Measurements from ENCODE around the gene PKNOX1.
"Not testable (repeated sequence)": the region's sequence is repeated elsewhere in the genome, so short reads cannot be mapped to it uniquely, and the experiment has no call there.

PKNOX1 gene, protein sequence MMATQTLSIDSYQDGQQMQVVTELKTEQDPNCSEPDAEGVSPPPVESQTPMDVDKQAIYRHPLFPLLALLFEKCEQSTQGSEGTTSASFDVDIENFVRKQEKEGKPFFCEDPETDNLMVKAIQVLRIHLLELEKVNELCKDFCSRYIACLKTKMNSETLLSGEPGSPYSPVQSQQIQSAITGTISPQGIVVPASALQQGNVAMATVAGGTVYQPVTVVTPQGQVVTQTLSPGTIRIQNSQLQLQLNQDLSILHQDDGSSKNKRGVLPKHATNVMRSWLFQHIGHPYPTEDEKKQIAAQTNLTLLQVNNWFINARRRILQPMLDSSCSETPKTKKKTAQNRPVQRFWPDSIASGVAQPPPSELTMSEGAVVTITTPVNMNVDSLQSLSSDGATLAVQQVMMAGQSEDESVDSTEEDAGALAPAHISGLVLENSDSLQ

DNA sequence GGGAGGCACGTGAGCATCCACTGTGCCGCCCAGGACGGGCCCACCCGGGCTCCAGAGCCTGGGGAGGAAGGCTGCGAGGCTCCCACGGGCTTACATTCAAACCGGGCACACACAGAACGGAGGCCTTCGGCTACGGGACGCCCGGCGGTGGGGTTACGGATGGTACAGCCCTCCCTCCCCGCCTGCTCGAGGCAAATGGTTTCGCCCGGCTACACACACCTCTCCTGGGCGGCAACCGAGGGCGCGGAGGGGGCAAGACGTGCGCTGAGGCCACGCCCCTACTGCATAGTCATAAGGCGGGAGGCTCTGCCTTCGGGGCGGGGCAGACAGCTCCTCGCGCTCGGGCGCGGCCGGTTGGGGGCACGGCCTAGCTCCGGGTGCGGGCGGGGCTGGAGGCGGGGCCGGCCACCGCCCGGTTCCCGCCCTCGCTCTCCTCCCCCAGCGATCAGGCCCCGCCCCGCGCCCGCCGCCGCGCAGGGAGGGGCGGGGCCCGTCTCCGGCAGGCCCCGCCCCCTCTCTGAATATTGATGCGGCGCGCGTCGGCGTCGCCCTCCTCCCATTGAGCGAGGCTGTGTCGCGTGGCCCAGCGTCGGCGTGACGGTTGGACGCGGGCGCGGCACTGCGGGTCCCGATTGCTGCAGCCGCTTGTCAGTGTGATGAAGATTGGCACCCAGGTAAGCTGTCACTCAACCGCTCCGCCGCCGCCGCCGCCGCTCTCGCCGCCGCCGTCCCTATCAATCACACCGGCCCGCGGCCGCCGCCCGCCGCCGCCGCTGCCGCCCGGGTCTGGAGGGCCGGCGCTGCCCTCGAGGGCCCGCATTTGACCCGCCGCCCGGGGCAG lies at the start of gene PKNOX1:
PKNOX1 (plus strand) TSS at position 572 of the 841 bp plus-strand sequence. CDS start 29,820 bp downstream, outside the sequence.
- FAIRE-seq: no peak

DNA sequence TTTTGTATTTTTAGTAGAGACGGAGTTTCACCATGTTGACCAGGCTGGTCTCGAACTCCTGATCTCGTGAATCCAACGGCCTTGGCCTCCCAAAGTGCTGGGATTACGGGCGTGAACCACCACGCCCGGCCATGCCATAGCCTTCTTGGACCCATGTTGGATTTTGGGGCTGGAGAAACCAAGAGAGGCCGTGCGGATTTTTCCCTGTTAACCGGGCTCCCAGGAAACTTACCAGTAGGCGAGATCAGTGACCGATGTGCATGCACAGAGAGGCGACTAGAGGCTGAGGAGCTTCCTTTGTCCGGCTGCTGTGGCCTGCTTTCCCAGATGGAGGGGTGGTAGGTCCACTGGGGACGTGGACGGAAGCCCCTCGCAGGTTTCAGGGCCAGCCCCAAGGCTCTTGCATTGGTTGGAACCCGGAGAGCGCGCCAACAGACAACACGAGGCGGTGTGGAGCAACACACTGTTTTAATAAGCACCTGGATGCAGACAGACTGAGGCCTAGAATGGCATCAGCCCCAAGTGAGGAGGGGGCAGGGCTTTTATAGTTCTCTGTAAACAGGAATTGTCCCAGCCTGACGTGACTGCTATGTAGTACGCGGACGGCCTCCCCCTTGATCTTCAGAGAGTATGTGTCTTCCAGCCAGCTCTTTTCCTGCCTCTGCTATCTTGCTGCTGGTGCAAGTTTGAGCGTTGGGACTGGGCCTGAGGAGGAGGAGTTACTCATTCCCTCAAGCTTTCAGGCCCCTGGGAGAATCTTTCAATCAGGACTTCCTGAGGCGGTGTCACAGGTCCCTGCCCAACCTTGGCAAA lies 49.0 kb upstream of the PKNOX1 start, which contains the start of gene ERVH48-1:
ERVH48-1 (minus strand) TSS at position 517 of the 813 bp plus-strand sequence. CDS start 6,624 bp downstream, outside the sequence.
- no peak for FAIRE-seq

DNA sequence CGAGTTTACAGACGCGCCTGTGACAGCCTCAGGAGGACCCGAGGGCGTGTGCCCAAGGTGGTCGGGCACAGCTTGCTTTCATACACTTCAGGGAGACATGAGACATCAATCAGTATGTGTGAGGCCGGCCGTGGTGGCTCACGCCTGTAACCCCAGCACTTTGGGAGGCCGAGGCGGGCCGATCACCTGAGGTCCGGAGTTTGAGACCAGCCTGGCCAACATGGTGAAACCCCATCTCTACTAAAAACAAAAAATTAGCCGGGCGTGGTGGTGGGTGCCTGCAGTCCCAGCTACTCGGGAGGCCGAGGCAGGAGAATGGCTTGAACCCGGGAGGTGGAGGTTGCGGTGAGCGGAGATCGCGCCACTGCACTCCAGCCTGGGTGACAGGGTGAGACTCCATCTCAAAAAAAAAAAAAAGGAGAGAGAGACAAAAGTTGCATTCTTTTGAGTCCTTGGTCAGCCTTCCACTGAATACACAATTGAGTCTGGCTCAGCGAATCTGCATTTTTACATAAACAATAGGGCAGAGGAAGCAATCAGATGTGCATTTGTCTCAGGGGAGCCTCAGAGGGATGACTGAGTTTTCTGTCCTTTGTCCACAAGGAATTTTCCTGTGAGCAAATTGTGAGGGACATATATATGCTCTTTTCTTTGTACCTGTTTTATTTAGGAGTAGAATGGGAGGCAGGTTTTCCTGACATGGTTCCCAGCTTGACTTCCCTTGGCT lies 46.7 kb upstream of the PKNOX1 start:
- not testable (repeated sequence) for FAIRE-seq

DNA sequence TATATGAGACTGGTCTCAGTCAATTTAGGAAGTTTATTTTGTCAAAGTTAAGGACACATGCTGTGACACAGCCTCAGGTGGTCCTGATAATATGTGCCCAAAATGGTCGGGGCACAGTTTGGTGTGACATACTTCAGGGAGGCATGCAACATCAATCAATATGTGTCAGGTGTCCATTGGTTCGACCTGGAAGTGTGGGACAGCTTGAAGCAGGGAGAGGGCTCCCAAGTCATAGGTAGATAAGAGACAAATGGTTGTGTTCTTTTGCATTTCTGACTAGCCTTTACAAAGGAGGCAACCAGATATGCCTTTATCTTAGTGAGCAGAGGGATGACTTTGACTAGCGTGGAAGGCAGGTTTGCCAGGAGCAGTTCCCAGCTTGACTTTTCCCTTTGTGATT lies 44.4 kb upstream of the PKNOX1 start:
- FAIRE-seq: no peak

DNA sequence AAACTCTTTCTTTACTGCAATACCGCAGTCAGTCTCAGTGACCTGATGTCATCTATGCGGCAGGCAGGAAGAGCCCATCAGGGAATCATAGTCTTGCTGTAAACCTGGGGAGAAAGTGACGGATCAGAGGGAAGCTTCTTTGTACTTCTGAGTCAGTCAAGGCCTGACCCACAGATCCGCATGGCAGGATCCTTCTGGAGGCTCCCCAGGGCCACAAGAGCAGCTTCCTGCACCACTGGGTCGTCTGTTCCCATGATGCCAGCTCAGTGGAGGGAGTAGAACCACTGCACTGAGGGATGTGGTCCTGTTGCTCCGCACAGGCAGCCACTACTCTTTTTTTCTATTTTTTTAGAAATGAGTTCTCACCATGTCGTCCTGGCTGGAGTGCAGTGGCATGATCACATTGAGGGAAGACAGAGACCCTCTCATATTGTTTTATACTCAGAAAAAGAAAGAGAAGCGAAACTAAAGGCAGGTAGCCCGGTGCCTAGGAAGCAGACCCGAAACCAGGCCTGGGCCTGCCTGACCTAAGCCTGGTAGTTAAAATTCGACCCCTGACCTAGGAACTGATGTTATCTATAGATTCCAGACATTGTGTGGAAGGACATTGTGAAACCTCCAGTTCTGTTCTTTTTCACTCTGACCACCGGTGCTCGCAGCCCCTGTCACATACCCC lies 42.7 kb upstream of the PKNOX1 start:
- no peak for FAIRE-seq

DNA sequence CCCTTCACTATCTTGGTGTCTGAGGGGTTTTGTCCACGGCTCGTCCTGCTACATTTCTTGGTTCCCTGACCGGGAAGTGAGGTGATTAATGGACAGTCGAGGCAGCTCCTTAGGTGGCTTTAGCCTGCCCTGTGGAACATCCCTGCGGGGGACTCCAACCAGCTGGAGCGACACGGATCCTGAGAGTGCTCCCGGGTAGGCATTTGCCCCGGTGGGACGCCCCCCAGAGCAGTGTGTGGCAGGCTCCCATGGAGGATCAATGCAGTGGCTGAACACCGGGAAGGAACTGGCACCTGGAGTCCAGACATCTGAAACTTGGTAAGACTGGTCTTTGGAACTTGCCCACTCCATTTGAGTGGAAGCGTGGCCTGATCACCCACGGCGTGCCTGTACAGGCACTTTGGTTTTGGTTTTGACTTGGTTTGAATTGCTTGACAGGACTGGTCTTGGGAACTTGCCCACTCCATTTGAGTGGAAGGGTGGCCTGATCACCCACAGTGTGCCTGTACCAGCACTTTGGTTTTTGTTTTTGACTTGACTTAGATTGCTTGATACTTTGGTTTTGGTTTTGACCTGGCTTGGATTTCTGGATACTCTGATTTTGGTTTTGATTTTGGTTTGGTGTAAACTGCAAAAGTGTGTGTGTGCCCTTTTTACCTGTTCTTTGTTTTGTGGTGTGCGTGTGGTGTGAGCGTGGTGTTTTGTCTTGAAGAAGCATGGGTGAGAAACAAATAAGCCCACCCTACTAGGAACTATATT lies 41.8 kb upstream of the PKNOX1 start:
- FAIRE-seq: not testable (repeated sequence)

DNA sequence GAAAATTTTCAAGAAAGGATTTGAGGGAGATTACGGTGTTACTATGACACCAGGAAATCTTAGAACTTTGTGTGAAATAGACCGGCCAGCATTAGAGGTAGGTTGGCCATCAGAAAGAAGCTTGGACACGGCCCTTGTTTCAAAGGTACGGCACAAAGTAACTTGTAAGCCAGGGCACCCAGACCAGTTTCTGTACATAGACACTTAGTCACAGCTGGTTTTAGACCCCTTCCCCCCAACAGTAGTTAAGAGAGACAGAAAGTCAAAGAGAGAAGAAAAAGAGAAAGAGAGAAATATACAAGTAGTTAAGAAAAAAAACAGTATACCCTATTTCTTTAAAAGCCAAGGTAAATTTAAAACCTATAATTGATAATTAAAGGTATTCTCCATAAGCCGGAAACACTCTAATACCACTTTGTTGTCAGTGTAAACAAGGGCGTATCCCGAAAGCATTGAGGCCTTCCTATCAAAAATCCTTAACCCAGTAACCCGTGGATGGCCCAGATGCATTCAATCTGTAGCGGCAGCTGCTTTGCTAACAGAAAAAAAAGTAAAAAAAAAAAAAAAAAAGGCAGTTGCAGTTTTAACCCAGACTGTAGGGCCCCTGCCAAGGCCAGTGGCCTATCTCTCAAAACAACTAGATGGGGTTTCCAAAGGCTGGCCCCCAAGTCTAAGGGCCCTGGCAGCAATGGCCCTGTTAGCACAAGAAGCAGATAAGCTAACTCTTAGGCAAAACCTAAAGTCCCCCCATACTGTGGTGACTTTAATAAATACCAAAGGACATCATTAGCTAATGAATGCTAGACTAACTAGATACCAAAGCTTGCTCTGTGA lies 41.0 kb upstream of the PKNOX1 start:
- FAIRE-seq: not testable (repeated sequence)

DNA sequence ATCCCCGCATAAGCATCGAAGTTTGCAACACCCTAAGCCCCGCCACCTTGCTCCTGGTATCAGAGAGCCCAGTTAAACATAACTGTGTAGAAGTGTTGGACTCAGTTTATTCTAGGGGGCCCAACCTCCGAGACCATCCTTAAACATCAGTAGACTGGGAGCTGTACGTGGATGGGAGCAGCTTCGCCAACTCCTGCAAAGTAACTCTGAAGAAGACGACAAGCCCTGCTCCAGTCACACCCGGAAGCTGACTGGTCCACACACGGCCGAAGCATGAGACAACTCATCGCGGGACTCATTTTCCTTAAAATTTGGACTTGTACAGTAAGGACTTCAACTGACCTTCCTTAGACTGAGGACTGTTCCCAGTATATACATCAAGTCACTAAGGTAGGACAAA lies 40.4 kb upstream of the PKNOX1 start:
- not testable (repeated sequence) for FAIRE-seq

DNA sequence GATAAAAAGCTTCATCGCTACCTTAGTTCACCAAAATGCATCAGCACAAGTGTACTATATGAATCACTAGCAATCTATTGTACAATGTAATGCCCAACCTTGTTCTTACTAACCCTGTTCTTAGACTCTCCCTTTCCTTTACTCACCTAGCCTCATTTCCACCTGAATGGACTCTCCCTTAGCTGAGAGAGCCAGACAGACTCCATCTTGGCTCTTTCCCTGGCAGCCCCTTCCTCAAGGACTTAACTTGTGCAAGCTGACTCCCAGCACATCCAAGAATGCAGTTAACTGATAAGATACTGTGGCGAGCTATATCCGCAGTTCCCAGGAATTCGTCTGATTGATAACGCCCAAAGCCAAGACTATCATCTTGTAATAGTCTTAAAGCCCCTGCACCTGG lies 38.0 kb upstream of the PKNOX1 start:
- FAIRE-seq: not testable (repeated sequence)

DNA sequence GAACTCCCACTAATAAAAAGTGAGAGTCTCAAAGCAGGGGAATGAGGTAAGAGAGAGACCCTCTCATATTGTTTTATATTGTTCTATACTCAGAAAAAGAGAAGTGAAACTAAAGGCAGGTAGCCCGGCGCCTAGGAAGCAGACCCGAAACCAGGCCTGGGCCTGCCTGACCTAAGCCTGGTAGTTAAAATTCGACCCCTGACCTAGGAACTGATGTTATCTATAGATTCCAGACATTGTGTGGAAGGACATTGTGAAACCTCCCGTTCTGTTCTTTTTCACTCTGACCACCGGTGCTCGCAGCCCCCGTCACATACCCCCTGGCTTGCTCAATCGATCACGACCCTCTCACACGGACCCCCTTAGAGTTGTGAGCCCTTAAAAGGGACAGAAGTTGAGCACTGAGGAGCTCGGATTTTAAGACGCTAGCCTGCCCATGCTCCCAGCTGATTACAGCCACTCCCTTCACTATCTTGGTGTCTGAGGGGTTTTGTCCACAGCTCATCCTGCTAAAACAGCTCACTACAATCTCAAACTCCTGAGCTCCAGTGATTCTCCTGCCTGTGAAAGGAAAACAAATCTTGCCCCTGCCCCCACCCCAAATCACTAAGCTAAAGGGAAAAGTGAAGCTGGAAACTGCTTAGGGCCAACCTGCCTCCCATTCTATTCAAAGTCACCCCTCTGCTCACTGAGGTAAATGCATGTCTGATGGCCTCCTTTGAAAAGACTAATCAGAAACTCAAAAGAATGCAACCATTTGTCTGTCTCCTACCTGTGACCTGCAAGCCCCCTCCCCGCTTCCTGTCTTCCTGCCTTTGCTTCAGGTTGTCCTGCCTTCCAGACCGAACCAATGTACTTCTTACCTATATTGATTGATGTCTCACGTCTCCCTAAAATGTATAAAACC lies 37.1 kb upstream of the PKNOX1 start:
- FAIRE-seq: not testable (repeated sequence)

DNA sequence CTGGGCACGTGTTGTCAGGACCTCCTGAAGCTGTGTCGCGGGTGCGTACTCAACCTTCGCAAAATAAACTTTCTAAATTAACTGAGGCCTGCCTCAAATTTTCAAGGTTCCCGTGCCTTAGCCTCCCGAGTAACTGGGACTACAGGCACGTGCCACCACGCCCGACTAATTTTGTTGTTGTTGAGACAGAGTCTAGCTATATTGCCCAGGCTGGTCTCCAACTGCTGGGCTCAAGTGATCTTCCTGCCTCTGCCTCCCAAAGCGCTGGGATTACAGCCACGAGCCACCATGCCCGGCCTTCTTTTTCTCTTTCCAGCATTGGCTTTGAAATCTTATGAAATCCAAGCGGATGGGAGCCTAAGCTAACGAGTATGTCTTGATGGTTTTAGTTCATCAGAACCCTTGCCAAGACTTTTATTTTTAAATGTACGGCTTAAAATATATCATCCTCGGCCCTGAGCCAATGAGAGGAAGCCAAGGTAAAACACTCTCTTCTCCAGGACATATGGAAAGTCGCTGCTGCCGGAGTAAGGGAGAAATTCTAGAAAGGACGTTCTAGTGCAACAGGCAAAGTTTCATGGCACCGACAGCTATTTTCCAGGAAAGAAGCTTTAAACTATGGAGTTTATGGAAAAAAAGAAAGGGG lies 36.3 kb upstream of the PKNOX1 start:
- no peak for FAIRE-seq

DNA sequence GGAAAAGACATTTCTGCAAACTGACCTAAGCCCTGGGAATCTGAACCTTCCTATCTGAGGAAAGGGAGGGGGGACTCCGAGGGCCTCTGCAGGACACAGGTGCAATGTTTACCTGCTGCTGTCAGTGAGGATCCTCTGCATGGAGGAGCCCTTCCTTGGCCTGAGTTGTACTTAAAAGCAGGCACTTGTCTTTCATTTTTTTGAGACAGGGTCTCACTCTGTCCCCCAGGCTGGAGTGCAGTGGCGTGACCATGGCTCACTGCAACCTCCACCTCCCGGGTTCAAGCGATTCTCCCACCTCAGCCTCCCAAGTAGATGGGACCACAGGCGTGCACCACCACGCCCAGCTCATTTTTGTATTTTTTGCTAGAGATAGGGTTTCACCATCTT lies 35.8 kb upstream of the PKNOX1 start:
- not testable (repeated sequence) for FAIRE-seq

DNA sequence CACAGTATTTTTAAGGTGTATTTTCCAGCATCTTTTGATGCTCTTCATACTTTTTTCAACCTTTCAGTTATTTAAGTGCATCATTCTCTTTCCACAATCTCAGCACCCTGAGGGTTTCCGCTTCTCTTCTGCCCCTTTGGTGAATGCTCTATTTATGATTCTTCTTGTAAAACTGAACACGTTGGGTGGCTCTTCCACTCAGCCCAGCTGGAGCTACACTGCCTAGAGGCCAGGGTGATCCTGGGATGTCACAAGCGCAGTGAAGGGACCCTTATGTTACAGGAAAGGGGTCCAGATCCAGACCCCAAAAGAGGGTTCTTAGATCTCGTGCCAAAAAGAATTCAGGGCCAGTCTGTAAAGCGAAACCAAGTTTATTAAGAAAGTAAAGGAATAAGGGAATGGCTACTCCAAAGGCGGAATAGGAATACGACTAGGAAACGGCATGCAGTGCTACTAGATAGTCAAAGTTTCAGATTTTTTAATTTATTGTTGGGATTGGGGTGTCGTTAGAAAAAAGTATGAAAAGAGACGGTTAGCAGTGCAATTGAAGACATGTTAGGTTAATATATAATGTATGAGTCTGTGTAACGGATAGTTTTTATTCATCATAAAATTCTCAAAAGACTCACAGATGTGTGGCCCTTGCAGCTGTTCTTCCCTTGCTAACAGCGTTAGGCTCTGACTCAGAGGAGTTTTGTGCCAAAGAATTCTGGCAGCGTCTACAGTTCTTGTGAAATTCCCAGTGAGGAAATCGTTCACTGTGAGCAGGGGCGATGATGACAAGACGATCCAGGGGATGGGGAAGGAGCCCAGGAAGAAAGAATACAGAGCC lies 34.6 kb upstream of the PKNOX1 start:
- FAIRE-seq: no peak

DNA sequence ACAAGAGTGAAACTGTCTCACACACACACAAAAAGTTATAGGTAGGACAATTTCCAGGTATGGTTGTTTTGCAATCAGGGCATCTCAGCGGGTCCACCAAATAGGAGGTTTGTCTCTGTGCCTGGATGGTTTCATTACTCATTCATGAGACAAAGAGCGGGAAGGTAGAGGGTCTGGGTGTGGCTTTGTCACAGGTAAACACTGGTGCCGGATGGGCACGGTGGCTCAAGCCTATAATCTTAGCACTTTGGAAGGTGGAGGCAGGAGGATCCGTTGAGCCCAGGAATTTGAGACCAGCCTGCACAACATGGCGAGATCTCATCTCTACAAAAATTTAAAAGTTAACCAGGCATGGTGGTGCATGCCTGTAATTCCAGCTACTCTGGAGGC lies 32.7 kb upstream of the PKNOX1 start:
- FAIRE-seq: no peak

DNA sequence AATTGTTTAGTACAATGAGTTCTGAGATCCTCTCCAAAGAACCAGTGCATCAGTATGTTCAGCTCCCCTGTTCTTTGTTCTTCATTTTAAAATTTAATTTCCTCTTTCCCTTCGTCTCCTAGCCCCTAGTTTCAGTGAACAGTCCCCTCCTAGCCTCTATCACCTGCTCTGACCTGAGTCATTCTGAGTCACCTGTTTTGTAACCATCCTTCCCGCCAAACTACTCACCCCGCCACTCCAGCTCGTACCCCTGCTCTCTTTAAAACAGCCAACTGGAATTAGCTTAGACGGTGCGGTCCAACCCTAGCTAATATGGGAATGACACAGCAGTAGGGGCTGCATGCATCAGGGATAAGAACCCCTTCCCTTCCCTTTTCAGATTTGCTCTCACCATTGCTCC lies 32.1 kb upstream of the PKNOX1 start:
- no peak for FAIRE-seq

DNA sequence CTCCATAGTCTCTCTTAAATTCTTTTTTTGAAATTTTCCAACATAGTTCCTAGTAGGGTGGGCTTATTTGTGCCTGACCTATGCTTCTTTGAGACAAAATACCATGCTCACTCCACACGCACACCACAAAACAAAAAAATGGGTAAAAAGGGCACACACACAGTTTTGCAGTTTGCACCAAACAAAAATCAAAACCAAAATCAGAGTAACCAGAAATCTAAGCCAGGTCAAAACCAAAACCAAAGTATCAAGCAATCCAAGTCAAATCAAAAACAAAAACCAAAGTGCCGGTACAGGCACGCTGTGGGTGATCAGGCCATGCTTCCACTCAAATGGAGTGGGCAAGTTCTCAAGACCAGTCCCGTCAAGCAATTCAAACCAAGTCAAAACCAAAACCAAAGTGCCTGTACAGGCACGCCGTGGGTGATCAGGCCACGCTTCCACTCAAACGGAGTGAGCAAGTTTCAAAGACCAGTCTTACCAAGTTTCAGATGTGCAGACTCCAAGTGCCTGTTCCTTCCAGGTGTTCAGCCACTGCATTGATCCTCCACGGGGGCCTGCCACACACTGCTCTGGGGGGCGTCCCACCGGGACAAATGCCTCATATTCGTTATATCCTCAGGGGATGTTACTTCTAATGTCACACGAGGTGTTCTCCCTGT lies 25.1 kb upstream of the PKNOX1 start:
- not testable (repeated sequence) for FAIRE-seq

DNA sequence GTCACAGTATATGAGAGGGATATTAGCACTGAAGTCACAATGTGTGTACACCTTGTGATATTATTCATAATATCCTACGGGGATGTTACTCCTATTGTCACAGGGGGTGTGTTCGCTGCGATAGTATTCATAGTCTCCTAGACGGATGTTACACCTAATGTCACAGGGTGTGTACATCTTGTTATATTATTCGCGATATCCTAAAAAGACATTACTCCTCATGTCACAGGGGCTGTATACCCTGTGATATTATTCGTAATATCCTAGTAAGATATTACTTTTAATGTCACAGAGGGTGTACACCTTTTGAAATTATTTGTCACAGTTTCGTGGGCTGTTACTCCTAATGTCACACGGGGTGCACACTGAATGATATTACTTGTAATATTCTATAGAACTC lies 23.2 kb upstream of the PKNOX1 start:
- not testable (repeated sequence) for FAIRE-seq
